GM18505 (cell line): ENCODE results near the gene MKLN1.
"Not testable (repeated sequence)": the region's sequence is repeated elsewhere in the genome, so short reads cannot be mapped to it uniquely, and the experiment has no call there.

Experiments
- ATAC-seq: cut with Tn5 transposase; IDR thresholded peaks from one replicate; pipeline ENCODE4 v1.9.1; 2021; ENCODE audit not compliant: unreplicated experiment
- POLR2A ChIP-seq: IDR thresholded peaks from 4 replicates; pipeline ENCODE4 v1.6.1; 2011; ENCODE audit warnings: borderline replicate concordance; ENCODE audit not compliant: insufficient read depth, insufficient read length; ENCODE audit errors: extremely low read depth

MKLN1 gene

GRCh38 chr7:131326576-131326975 lies 1.1 kb upstream of the MKLN1 start:
- no peak for TF ChIP-seq POLR2A
- no peak for ATAC-seq

GRCh38 chr7:131327049-131327625 lies 539 bp upstream of the MKLN1 start:
- no peak for TF ChIP-seq POLR2A
- peak; percentile 14 for ATAC-seq

- ATAC-seq: no peak
- TF ChIP-seq POLR2A: no peak
These were observed 900 bp downstream of the MKLN1 start for GRCh38 chr7:131328377-131329175.

- no peak for TF ChIP-seq POLR2A
- ATAC-seq: no peak
These were observed 1.5 kb downstream of the MKLN1 start for GRCh38 chr7:131329176-131329570.

GRCh38 chr7:131330299-131330698 lies 2.6 kb downstream of the MKLN1 start:
- no peak for ATAC-seq
- no peak for TF ChIP-seq POLR2A

GRCh38 chr7:131331806-131332205 lies 4.1 kb downstream of the MKLN1 start:
- no peak for TF ChIP-seq POLR2A
- ATAC-seq: no peak

GRCh38 chr7:131332729-131333128 lies 5.1 kb downstream of the MKLN1 start:
- ATAC-seq: not testable (repeated sequence)

- no peak for TF ChIP-seq POLR2A
- ATAC-seq: no peak
These were observed 8.1 kb downstream of the MKLN1 start for GRCh38 chr7:131335639-131336381.

GRCh38 chr7:131336956-131337355 lies 9.3 kb downstream of the MKLN1 start:
- no peak for ATAC-seq
- no peak for TF ChIP-seq POLR2A

GRCh38 chr7:131338173-131338572 lies 10.5 kb downstream of the MKLN1 start:
- TF ChIP-seq POLR2A: no peak
- ATAC-seq: no peak

GRCh38 chr7:131338691-131339390 lies 11.2 kb downstream of the MKLN1 start:
- ATAC-seq: no peak
- no peak for TF ChIP-seq POLR2A

- ATAC-seq: no peak
- TF ChIP-seq POLR2A: no peak
These were observed 14.0 kb downstream of the MKLN1 start for GRCh38 chr7:131341690-131342089.

GRCh38 chr7:131342864-131343442 lies 15.3 kb downstream of the MKLN1 start:
- no peak for TF ChIP-seq POLR2A
- no peak for ATAC-seq
